Hepatocyte (in vitro differentiated cells): ENCODE results near the gene TTC7B. TPM values are rescaled to one million over a fixed set of nuclear protein-coding genes. Genes with fewer than 3 reads are reported as not detected.

ENCODE experiments used
- DNase-seq: peaks from one replicate; pipeline ENCODE4 v3.0.0-alpha.2; 2016; ENCODE audit warnings: low spot score
- H2AFZ ChIP-seq: fragments of 200-600 bp; sonication (generic); 2 replicates; pipeline ENCODE4 v1.6.0; 2016; ENCODE audit warnings: antibody characterized with exemption, mild to moderate bottlenecking
- H3K27ac ChIP-seq: fragments of 200-600 bp; sonication (generic); 2 replicates; pipeline ENCODE4 v1.5.1; 2016; ENCODE audit warnings: mild to moderate bottlenecking
- H3K27me3 ChIP-seq: fragments of 200-600 bp; sonication (generic); 2 replicates; pipeline ENCODE4 v1.6.1; 2016
- H3K36me3 ChIP-seq: fragments of 200-600 bp; sonication (generic); replicated peaks from 2 replicates; pipeline ENCODE4 v1.5.1; 2016; ENCODE audit warnings: low read depth; ENCODE audit not compliant: insufficient read depth
- H3K4me1 ChIP-seq: fragments of 200-600 bp; sonication (generic); 2 replicates; pipeline ENCODE4 v1.5.1; 2016; ENCODE audit warnings: mild to moderate bottlenecking, moderate library complexity; ENCODE audit not compliant: insufficient read depth
- H3K4me2 ChIP-seq: fragments of 200-600 bp; sonication (generic); 2 replicates; pipeline ENCODE4 v1.6.0; 2016
- H3K4me3 ChIP-seq: fragments of 200-600 bp; sonication (generic); 2 replicates; pipeline ENCODE4 v1.5.1; 2016; ENCODE audit warnings: mild to moderate bottlenecking
- H3K79me2 ChIP-seq: fragments of 200-600 bp; sonication (generic); 2 replicates; pipeline ENCODE4 v1.6.0; 2017; ENCODE audit warnings: mild to moderate bottlenecking
- H3K9me2 ChIP-seq: fragments of 200-600 bp; sonication (generic); replicated peaks from 2 replicates; pipeline ENCODE4 v1.6.0; 2017; ENCODE audit warnings: mild to moderate bottlenecking; ENCODE audit not compliant: insufficient read depth
- H3K9me3 ChIP-seq: fragments of 200-600 bp; sonication (generic); 2 replicates; pipeline ENCODE4 v1.5.1; 2016; ENCODE audit warnings: low read depth, mild to moderate bottlenecking
- H4K20me1 ChIP-seq: fragments of 200-600 bp; sonication (generic); 2 replicates; pipeline ENCODE4 v1.6.0; 2016; ENCODE audit warnings: mild to moderate bottlenecking; ENCODE audit not compliant: insufficient read depth, poor library complexity, severe bottlenecking
- EZH2 ChIP-seq: fragments of 200-600 bp; sonication (generic); IDR thresholded peaks from 2 replicates; pipeline ENCODE4 v1.6.1; 2016; ENCODE audit warnings: antibody characterized with exemption, mild to moderate bottlenecking, borderline replicate concordance
- EZH2phosphoT487 ChIP-seq: fragments of 200-600 bp; sonication (generic); IDR thresholded peaks from one replicate; pipeline ENCODE4 v1.6.1; 2018; ENCODE audit warnings: antibody characterized with exemption, mild to moderate bottlenecking, low read depth, moderate library complexity; ENCODE audit not compliant: unreplicated experiment, severe bottlenecking
- WGBS: methylation state at CpG from one replicate; pipeline ENCODE4 v1.1.6; 2016; ENCODE audit warnings: low lambda C conversion rate; ENCODE audit errors: missing lambda C conversion rate; 5-methylcytosine and 5-hydroxymethylcytosine counted together
- polyA plus RNA-seq: library from polyadenylated mRNA; unstranded; fragments of >200 nt; fragmentation: Nextera tagmentation; extraction: Ambion mirVana; gene quantifications from 2 replicates; pipeline ENCODE4 v1.2.1, GENCODE V29; 2016
- total RNA-seq: library from RNA; depleted of rRNA; stranded (reverse); fragments of >200 nt; gene quantifications from 2 replicates; pipeline ENCODE4 v1.2.3, GENCODE V29; 2014
- TF ChIP-seq, protein P1 (sequence below): fragments of 200-600 bp; sonication (generic); IDR thresholded peaks from 2 replicates; pipeline ENCODE4 v1.5.1; 2016; ENCODE audit warnings: antibody characterized with exemption, mild to moderate bottlenecking; ENCODE audit not compliant: poor library complexity

The TTC7B gene
- total and polyA plus RNA-seq, 2 experiments from 2014 or later, result 10.7 to 25.5 TPM

DNA sequence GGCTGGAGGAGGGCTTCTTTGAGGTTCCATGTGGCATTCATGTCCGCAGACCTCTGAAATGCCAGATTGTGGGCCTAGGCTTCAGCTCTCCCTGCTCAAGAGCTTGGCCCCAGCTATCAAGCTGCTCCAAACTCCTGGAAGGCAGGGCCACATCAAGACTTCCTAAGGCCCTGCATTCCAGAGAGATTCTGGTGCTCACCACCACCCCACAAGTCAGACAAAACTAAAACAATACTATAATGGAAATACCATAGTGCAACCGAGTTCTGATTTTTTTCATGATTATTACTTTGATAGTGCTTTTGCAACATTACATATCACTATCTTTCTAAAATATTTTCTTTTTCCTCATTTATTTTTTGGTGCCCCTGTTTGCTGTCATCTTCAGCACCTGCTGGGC lies 333.1 kb downstream of the TTC7B start:
- H4K20me1 ChIP-seq, result no peaks in the 10 kb centered on the region
- H3K4me3 ChIP-seq, result no peak overlapping the region
- TF ChIP-seq, protein P1, sequence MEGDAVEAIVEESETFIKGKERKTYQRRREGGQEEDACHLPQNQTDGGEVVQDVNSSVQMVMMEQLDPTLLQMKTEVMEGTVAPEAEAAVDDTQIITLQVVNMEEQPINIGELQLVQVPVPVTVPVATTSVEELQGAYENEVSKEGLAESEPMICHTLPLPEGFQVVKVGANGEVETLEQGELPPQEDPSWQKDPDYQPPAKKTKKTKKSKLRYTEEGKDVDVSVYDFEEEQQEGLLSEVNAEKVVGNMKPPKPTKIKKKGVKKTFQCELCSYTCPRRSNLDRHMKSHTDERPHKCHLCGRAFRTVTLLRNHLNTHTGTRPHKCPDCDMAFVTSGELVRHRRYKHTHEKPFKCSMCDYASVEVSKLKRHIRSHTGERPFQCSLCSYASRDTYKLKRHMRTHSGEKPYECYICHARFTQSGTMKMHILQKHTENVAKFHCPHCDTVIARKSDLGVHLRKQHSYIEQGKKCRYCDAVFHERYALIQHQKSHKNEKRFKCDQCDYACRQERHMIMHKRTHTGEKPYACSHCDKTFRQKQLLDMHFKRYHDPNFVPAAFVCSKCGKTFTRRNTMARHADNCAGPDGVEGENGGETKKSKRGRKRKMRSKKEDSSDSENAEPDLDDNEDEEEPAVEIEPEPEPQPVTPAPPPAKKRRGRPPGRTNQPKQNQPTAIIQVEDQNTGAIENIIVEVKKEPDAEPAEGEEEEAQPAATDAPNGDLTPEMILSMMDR, result no peak
- TF ChIP-seq EZH2 (no peak), EZH2phosphoT487 (no peak)
- no peak overlapping the region for H3K27ac ChIP-seq
- H3K36me3 ChIP-seq, result no peaks in the 10 kb centered on the region
- no peak for DNase-seq
- H3K4me1 ChIP-seq, result no peaks in the 10 kb centered on the region
- WGBS, result 90% methylated on average over 2 of the region's 2 CpGs
- H2AFZ ChIP-seq, result no peak overlapping the region
- H3K4me2 ChIP-seq, result no peak overlapping the region
- H3K79me2 ChIP-seq, result no peaks in the 10 kb centered on the region
- H3K27me3 ChIP-seq, result no peaks in the 10 kb centered on the region
- H3K9me2 ChIP-seq, result no peaks in the 10 kb centered on the region
- H3K9me3 ChIP-seq, result no peaks in the 10 kb centered on the region

DNA sequence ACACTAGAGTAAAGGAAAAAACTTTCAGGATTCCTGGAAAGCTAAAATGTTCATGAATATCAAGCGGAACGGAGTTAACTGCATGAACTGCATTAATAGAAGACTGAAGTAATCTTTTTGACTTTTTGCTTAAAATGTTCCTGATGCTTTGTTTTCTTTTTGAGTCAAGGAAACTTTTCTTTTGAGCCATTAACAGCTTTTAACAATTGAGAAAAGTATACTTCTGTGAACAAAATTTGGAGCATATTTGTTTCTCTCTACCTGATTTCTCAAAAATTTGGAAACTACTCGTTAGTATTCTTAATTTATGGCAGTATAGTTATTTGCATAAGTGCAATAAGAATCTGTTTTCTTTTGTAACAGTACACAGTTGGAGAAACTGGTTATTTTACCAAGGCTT lies 340.9 kb downstream of the TTC7B start:
- Histone ChIP-seq H3K4me3 (no peak overlapping the region), H3K4me2 (no peak overlapping the region), H3K4me1 (no peaks in the 10 kb centered on the region), H2AFZ (no peak overlapping the region), H3K9me3 (peaks cover 3% of the 10 kb centered on the region), H3K79me2 (no peaks in the 10 kb centered on the region), H3K27me3 (no peaks in the 10 kb centered on the region), H4K20me1 (no peaks in the 10 kb centered on the region), H3K9me2 (no peaks in the 10 kb centered on the region), H3K27ac (no peak overlapping the region), H3K36me3 (no peaks in the 10 kb centered on the region)
- DNase-seq, result no peak
- 63% methylated on average over 3 of the region's 3 CpGs for WGBS
- no peak for TF ChIP-seq EZH2
- no peak for TF ChIP-seq EZH2phosphoT487
- TF ChIP-seq, protein P1, result no peak

Other genes with a start within 250 kb of the TTC7B start
- 6.3 and 6.7 TPM in 2 replicates for gene RPS6KA5, start 244.2 kb upstream of the TTC7B start, total RNA-seq
- 3.0 and 4.8 TPM in 2 replicates for gene RPS6KA5, start 244.2 kb upstream of the TTC7B start, polyA plus RNA-seq